Amniotic stem cell (primary cell): ENCODE data around the gene FBXW4.
"Not testable (repeated sequence)": the region's sequence is repeated elsewhere in the genome, so short reads cannot be mapped to it uniquely, and the experiment has no call there.

Experiments used
- DNase-seq: peaks from one replicate; lab custom pipeline; 2025; lab: John Stamatoyannopoulos, UW

Gene FBXW4

GRCh38 chr10:101653536-101653935 is 41.4 kb downstream of the FBXW4 start:
- DNase-seq = no peak

GRCh38 chr10:101651336-101651735 is 43.6 kb downstream of the FBXW4 start:
- no peak for DNase-seq

- no peak for DNase-seq
Observed at GRCh38 chr10:101650863-101651262, 44.1 kb downstream of the FBXW4 start.

- DNase-seq = no peak
Observed at GRCh38 chr10:101649525-101650085, 45.4 kb downstream of the FBXW4 start.

GRCh38 chr10:101647255-101647654 is 47.7 kb downstream of the FBXW4 start:
- no peak for DNase-seq

- no peak for DNase-seq
Observed at GRCh38 chr10:101646364-101646763, 48.6 kb downstream of the FBXW4 start.

GRCh38 chr10:101645659-101646058 is 49.3 kb downstream of the FBXW4 start:
- no peak for DNase-seq

- no peak for DNase-seq
Observed at GRCh38 chr10:101644002-101644401, 51.0 kb downstream of the FBXW4 start.

GRCh38 chr10:101643546-101643945 is 51.4 kb downstream of the FBXW4 start:
- DNase-seq = no peak

GRCh38 chr10:101639141-101639900 is 55.6 kb downstream of the FBXW4 start:
- DNase-seq = no peak

GRCh38 chr10:101633510-101633909 is 61.5 kb downstream of the FBXW4 start:
- not testable (repeated sequence) for DNase-seq

- DNase-seq = no peak
Observed at GRCh38 chr10:101631821-101632475, 63.0 kb downstream of the FBXW4 start.

- DNase-seq = no peak
Observed at GRCh38 chr10:101630633-101630920, 64.4 kb downstream of the FBXW4 start.

- no peak for DNase-seq
Observed at GRCh38 chr10:101629837-101630632, 64.9 kb downstream of the FBXW4 start.

GRCh38 chr10:101625821-101626412 is 69.1 kb downstream of the FBXW4 start:
- DNase-seq = no peak

GRCh38 chr10:101624526-101625102 is 70.4 kb downstream of the FBXW4 start:
- no peak for DNase-seq

- DNase-seq = no peak
Observed at GRCh38 chr10:101623528-101623927, 71.4 kb downstream of the FBXW4 start.

GRCh38 chr10:101619983-101620382 is 75.0 kb downstream of the FBXW4 start:
- no peak for DNase-seq

GRCh38 chr10:101618871-101619270 is 76.1 kb downstream of the FBXW4 start:
- no peak for DNase-seq

- no peak for DNase-seq
Observed at GRCh38 chr10:101617824-101618568, 77.0 kb downstream of the FBXW4 start.
